Astrocyte (in vitro differentiated cells and primary cell): ENCODE measurements around the gene YKT6. TPM values are rescaled to one million over a fixed set of nuclear protein-coding genes. Genes with fewer than 3 reads are reported as not detected.

Experiments
- DNase-seq: peaks from one replicate; pipeline ENCODE4 v3.0.0-alpha.2; 2010; ENCODE audit warnings: low read depth
- FAIRE-seq: peaks from 2 replicates; lab custom pipeline; 2011; peaks lifted over from hg19 to GRCh38; lab: Jason Lieb, UNC
- H2AFZ ChIP-seq: 2 replicates; pipeline ENCODE4 v1.6.0; 2012; ENCODE audit warnings: low read depth, low read length, inconsistent platforms
- H3K27ac ChIP-seq: 2 replicates; pipeline ENCODE4 v1.5.1; 2011; ENCODE audit warnings: low read depth, low read length, inconsistent platforms
- H3K27me3 ChIP-seq: 2 replicates; pipeline ENCODE4 v1.6.0; 2011; ENCODE audit warnings: low read length, inconsistent platforms; ENCODE audit not compliant: insufficient read depth
- H3K36me3 ChIP-seq: 2 replicates; pipeline ENCODE4 v1.5.1; 2011; ENCODE audit warnings: low read length, inconsistent platforms; ENCODE audit not compliant: insufficient read depth
- H3K4me1 ChIP-seq: 2 replicates; pipeline ENCODE4 v1.5.1; 2011; ENCODE audit warnings: low read length, inconsistent platforms; ENCODE audit not compliant: insufficient read depth
- H3K4me2 ChIP-seq: 2 replicates; pipeline ENCODE4 v1.6.0; 2012; ENCODE audit warnings: low read length, inconsistent platforms
- H3K4me3 ChIP-seq: 2 replicates; pipeline ENCODE4 v1.5.1; 2011; ENCODE audit warnings: low read depth, mild to moderate bottlenecking, low read length, inconsistent platforms; ENCODE audit not compliant: insufficient read depth
- H3K79me2 ChIP-seq: 2 replicates; pipeline ENCODE4 v1.6.0; 2012; ENCODE audit warnings: mild to moderate bottlenecking, low read length, inconsistent platforms; ENCODE audit not compliant: insufficient read depth
- H3K9ac ChIP-seq: 2 replicates; pipeline ENCODE4 v1.6.0; 2012; ENCODE audit warnings: mild to moderate bottlenecking, low read length, inconsistent platforms
- H3K9me3 ChIP-seq: 2 replicates; pipeline ENCODE4 v1.5.1; 2012; ENCODE audit warnings: low read depth, mild to moderate bottlenecking, low read length, inconsistent platforms; ENCODE audit not compliant: insufficient read depth
- H4K20me1 ChIP-seq: 2 replicates; pipeline ENCODE4 v1.6.0; 2012; ENCODE audit warnings: low read length, inconsistent platforms; ENCODE audit not compliant: insufficient read depth
- H3K27ac Mint-ChIP-seq: one replicate; pipeline ENCODE4 v1.8.0; 2021; ENCODE audit warnings: mild to moderate bottlenecking, mixed read lengths; ENCODE audit not compliant: unreplicated experiment
- H3K27me3 Mint-ChIP-seq: one replicate; pipeline ENCODE4 v1.8.0; 2021; ENCODE audit warnings: low read depth, mixed read lengths; ENCODE audit not compliant: unreplicated experiment
- H3K36me3 Mint-ChIP-seq: one replicate; pipeline ENCODE4 v1.8.0; 2021; ENCODE audit warnings: low read depth, mixed read lengths; ENCODE audit not compliant: unreplicated experiment
- H3K4me1 Mint-ChIP-seq: one replicate; pipeline ENCODE4 v1.8.0; 2021; ENCODE audit warnings: low read depth, mixed read lengths; ENCODE audit not compliant: unreplicated experiment
- H3K4me3 Mint-ChIP-seq: one replicate; pipeline ENCODE4 v1.8.0; 2021; ENCODE audit warnings: mild to moderate bottlenecking, moderate library complexity, mixed read lengths; ENCODE audit not compliant: unreplicated experiment
- H3K9me3 Mint-ChIP-seq: one replicate; pipeline ENCODE4 v1.8.0; 2021; ENCODE audit warnings: mild to moderate bottlenecking, mixed read lengths; ENCODE audit not compliant: unreplicated experiment
- CTCF ChIP-seq: IDR thresholded peaks from 2 replicates; pipeline ENCODE4 v1.5.1; 2011; ENCODE audit warnings: low read depth, mild to moderate bottlenecking, inconsistent platforms, low read length, moderate library complexity; ENCODE audit not compliant: insufficient read depth
- EZH2 ChIP-seq: IDR thresholded peaks from 2 replicates; pipeline ENCODE4 v1.6.1; 2012; ENCODE audit warnings: mild to moderate bottlenecking, low read length, inconsistent platforms; ENCODE audit not compliant: insufficient read depth
- total RNA-seq: library from RNA; stranded (reverse); gene quantifications from 2 replicates; pipeline ENCODE4 v1.2.1, GENCODE V29; 2021

The YKT6 gene
- total RNA-seq, 1 donor from 2014 or later, result 216 TPM

- Mint-ChIP-seq H3K9me3 (peaks cover 3% of the 10 kb centered on the region), H3K4me3 (no peak within 1 kb of the TSS), H3K4me1 (peaks cover 11% of the 10 kb centered on the region), H3K36me3 (no peaks in the 10 kb centered on the region), H3K27ac (no peak within 1 kb of the TSS), H3K27me3 (peaks cover 12% of the 10 kb centered on the region)
- DNase-seq (no peak), FAIRE-seq (no peak)
- no peaks in the 10 kb centered on the region for H3K36me3 ChIP-seq
- H3K9ac ChIP-seq, result no peak within 1 kb of the TSS
- no peaks in the 10 kb centered on the region for H3K9me3 ChIP-seq
- H3K4me2 ChIP-seq, result no peak within 1 kb of the TSS
- H3K79me2 ChIP-seq, result no peaks in the 10 kb centered on the region
- H3K4me3 ChIP-seq, result no peak within 1 kb of the TSS
- H3K4me1 ChIP-seq, result peaks cover 9% of the 10 kb centered on the region
- TF ChIP-seq CTCF (no peak), EZH2 (no peak)
- H2AFZ ChIP-seq, result peak within 1 kb of the TSS; percentile 5
- H4K20me1 ChIP-seq, result no peaks in the 10 kb centered on the region
- no peaks in the 10 kb centered on the region for H3K27me3 ChIP-seq
- no peak within 1 kb of the TSS for H3K27ac ChIP-seq
Measured at GRCh38 chr7:44189286-44189992, 11.3 kb upstream of the YKT6 start, which contains the start of gene GCK. GCK (minus strand) TSS chr7:44189439; CDS start chr7:44188953, 486 bp downstream.

GRCh38 chr7:44189993-44190872 is 10.5 kb upstream of the YKT6 start:
- Mint-ChIP-seq H3K4me3 (no peak overlapping the region), H3K4me1 (peaks cover 4% of the 10 kb centered on the region), H3K27me3 (peaks cover 12% of the 10 kb centered on the region), H3K36me3 (no peaks in the 10 kb centered on the region), H3K9me3 (peaks cover 3% of the 10 kb centered on the region), H3K27ac (no peak overlapping the region)
- no peaks in the 10 kb centered on the region for H3K79me2 ChIP-seq
- DNase-seq, result no peak
- H3K4me2 ChIP-seq, result no peak overlapping the region
- H3K9ac ChIP-seq, result no peak overlapping the region
- H3K4me3 ChIP-seq, result no peak overlapping the region
- no peak overlapping the region for H3K27ac ChIP-seq
- FAIRE-seq, result no peak
- H2AFZ ChIP-seq, result peak overlapping the region; percentile 5
- no peaks in the 10 kb centered on the region for H3K9me3 ChIP-seq
- no peaks in the 10 kb centered on the region for H3K27me3 ChIP-seq
- TF ChIP-seq EZH2 (no peak), CTCF (no peak)
- peaks cover 2% of the 10 kb centered on the region for H3K4me1 ChIP-seq
- no peaks in the 10 kb centered on the region for H3K36me3 ChIP-seq
- no peaks in the 10 kb centered on the region for H4K20me1 ChIP-seq
